ENCODE data around the gene TBC1D14.

- no peak for TF ChIP-seq PAX8 (IDR thresholded peaks at IDR 0.05)
- TF ChIP-seq TAF1 (IDR thresholded peaks at IDR 0.05; ENCODE audit: borderline replicate concordance, low read depth, low read length) = no peak
- no peak for TF ChIP-seq CTCF (IDR thresholded peaks at IDR 0.05 in 2 of 3, conservative IDR thresholded peaks at IDR 0.05 in 1 of 3; ENCODE audit: control insufficient read depth in 2 of 3, extremely low read depth in 1 of 3, insufficient read depth in 1 of 3, low read depth in 3 of 3, low read length in 3 of 3)
- no peak for TF ChIP-seq MYC (IDR thresholded peaks at IDR 0.05; ENCODE audit: insufficient read depth, insufficient read length, insufficient replicate concordance, low read length, severe bottlenecking)
- TF ChIP-seq CREB1 (IDR thresholded peaks at IDR 0.05; ENCODE audit: low read depth) = no peak
- TF ChIP-seq NFYA (IDR thresholded peaks at IDR 0.05; ENCODE audit: borderline replicate concordance, low read depth, low read length) = no peak
- no peak for TF ChIP-seq POLR2A (IDR thresholded peaks at IDR 0.05; ENCODE audit: low read depth, low read length)
- no peak for TF ChIP-seq BHLHE40 (IDR thresholded peaks at IDR 0.05; ENCODE audit: borderline replicate concordance in 1 of 2, low read depth in 2 of 2, low read length in 1 of 2)
- TF ChIP-seq CBX5 (IDR thresholded peaks at IDR 0.05; ENCODE audit: low read depth) = no peak
- no peak for TF ChIP-seq HDAC2 (IDR thresholded peaks at IDR 0.05)
- no peak for TF ChIP-seq RUNX3 (IDR thresholded peaks at IDR 0.05; ENCODE audit: low read length)
- TF ChIP-seq, protein P1, sequence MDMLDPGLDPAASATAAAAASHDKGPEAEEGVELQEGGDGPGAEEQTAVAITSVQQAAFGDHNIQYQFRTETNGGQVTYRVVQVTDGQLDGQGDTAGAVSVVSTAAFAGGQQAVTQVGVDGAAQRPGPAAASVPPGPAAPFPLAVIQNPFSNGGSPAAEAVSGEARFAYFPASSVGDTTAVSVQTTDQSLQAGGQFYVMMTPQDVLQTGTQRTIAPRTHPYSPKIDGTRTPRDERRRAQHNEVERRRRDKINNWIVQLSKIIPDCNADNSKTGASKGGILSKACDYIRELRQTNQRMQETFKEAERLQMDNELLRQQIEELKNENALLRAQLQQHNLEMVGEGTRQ (IDR thresholded peaks at IDR 0.05; ENCODE audit: borderline replicate concordance, low read depth, low read length) = no peak
- no peak for TF ChIP-seq STAT1 (conservative IDR thresholded peaks at IDR 0.05)
Observed at GRCh38 chr4:6983544-6984142, 74.0 kb downstream of the TBC1D14 start.
